ENCODE data around the gene ITPK1.

DNA sequence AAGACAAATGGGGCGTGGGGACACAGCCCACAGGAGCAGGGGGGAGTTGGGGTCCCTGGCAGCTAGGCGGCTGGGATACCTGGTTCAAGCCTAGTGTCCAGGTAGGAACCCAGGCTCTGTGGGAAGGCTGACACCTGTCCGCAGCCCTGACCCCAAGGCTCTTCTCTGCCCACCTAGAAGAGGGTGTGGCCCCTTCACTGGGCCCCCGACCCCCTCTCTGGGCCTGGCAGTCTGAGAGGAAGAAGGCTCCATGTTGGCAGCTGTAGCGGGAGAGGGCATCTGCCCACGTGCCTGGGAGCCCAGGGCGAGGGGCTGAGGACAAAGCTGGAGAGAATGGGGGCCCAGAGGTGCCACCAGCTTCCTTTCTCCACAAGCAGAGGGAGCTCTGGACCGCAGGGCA lies 182.2 kb downstream of the ITPK1 start:
- TF ChIP-seq, protein P1, sequence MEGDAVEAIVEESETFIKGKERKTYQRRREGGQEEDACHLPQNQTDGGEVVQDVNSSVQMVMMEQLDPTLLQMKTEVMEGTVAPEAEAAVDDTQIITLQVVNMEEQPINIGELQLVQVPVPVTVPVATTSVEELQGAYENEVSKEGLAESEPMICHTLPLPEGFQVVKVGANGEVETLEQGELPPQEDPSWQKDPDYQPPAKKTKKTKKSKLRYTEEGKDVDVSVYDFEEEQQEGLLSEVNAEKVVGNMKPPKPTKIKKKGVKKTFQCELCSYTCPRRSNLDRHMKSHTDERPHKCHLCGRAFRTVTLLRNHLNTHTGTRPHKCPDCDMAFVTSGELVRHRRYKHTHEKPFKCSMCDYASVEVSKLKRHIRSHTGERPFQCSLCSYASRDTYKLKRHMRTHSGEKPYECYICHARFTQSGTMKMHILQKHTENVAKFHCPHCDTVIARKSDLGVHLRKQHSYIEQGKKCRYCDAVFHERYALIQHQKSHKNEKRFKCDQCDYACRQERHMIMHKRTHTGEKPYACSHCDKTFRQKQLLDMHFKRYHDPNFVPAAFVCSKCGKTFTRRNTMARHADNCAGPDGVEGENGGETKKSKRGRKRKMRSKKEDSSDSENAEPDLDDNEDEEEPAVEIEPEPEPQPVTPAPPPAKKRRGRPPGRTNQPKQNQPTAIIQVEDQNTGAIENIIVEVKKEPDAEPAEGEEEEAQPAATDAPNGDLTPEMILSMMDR (IDR thresholded peaks at IDR 0.05) = no peak
- no peak for TF ChIP-seq POLR2A (IDR thresholded peaks at IDR 0.05)

Data from prostate gland (tissue), 2 donors.